Stromal cell of bone marrow (primary cell): ENCODE data around the gene CYP8B1.

ENCODE experiments used
- DNase-seq: peaks from one replicate; pipeline ENCODE4 v3.0.0-alpha.2; 2012; ENCODE audit warnings: low read depth

CYP8B1 gene

DNA sequence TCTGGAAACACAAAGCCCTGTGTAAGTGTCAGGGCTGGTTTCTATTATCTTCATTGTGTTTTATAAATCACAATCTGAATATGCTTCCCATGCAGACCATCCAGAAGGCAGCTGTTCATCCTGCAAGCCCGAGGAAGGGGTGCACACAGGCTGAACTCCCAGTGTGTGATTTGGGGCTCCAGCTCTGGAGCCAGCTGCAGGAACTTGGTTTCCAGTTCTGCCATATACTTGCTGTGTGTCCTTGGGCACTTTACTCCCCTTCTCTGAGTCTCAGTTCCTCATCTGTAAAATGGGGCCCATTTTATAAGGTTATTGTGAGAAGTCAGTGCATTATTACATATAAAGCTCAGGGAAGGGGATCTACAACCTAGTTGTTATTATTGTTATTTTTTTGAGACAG, 22.6 kb downstream of the CYP8B1 start:
- DNase-seq: no peak

DNA sequence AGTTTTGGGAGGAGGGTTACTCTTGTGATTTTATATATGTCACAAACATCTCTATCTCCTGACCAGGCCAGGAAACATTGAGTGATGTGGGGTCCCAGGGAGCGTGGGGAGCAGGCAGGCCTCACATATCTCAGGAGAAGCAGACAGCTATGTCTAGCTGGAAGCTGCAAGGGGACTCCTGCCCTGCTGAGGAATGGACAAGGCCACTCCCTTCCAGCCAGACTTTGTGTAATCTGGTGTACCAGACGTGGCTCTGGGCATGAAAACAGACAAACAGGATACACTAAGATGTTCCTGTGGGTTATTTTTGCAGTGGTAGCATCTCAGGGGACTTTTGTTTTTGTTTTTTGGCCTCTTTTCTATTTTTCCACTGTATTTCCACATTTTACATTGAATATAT, 23.2 kb downstream of the CYP8B1 start:
- DNase-seq: no peak

DNA sequence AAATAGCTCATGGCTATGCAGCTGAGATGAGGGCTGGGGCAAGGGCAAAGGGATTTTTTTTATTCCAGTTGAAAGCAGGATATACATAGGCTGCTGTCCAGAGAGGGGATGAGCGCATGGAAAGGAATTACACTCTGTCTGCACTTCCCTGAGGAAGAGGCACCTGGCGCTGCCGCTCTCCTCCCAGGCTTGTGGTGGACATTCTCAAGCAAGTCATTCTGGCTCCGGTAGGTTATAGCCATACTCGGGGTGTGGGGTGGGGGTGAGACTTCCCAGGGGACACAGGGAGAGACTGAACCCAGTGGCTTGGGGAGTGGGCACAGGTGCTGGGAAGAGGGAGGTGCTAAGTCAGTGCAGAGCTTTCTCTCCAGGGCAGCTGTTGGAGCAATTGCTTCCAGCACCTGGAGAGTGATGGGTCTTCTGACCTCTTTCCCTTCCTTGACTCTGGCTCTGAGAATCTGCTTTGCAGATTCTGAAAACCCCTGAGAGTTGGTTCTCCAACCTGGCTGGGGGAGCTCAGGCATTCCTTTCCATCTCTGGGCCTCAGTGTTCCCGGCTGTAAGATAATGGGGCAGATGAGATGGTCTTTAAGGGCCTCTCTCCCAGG, 24.3 kb downstream of the CYP8B1 start:
- DNase-seq: no peak

DNA sequence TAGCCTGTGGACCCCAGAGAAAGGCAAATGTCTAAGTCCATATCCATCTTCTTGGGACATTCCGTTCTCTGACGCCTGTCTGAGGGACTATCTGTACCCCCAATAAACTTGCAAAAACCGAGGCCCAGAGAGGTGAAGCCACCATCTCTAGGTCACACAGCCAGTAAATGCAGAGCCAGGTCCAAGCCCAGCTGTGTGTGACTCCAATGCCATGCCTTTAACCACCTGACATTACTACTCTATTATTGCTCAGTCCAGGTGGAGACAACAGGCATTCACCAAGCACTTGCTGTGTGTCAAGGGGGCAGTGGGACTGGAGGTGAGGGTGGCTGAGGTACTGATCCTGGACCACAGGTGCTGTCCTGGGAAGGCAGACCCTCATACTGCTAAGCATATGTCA, 25.4 kb downstream of the CYP8B1 start:
- DNase-seq: no peak

DNA sequence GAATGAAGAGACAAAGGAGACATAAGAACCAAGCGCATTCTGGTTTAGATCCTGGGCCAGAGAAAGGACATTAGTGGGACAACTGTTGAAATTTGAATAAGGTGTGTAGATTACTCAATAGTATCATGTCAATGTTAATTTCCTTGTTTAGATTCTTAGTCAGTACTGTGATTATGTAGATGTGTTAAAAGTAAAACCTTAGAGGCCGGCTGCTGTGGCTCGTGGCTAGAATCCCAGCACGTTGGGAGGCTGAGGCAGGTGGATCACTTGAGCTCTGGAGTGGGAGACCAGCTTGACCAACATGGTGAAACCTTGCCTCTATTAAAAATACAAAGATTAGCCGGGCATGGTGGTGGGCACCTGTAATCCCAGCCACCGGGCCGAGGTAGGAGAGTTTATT, 26.7 kb downstream of the CYP8B1 start:
- DNase-seq: no peak

DNA sequence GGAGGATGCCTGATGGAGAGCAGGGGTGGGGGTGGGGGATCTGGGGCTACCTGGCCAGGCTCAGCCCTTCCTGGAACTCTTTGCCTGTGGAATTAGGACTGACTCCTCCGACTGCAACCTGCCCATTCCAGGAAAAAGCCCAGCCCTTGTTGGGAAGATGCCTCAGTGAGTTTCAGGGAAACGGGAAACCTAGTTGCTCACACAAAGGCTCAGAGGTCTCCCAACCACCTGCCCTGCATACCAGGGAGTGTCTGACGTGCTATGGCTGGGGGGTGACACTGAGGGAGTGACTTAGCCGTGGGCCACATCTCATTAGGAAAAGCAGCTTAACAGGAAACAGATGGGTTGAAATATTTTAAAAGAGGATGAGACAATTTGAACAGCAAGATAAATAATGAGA, 27.9 kb downstream of the CYP8B1 start:
- DNase-seq: no peak

DNA sequence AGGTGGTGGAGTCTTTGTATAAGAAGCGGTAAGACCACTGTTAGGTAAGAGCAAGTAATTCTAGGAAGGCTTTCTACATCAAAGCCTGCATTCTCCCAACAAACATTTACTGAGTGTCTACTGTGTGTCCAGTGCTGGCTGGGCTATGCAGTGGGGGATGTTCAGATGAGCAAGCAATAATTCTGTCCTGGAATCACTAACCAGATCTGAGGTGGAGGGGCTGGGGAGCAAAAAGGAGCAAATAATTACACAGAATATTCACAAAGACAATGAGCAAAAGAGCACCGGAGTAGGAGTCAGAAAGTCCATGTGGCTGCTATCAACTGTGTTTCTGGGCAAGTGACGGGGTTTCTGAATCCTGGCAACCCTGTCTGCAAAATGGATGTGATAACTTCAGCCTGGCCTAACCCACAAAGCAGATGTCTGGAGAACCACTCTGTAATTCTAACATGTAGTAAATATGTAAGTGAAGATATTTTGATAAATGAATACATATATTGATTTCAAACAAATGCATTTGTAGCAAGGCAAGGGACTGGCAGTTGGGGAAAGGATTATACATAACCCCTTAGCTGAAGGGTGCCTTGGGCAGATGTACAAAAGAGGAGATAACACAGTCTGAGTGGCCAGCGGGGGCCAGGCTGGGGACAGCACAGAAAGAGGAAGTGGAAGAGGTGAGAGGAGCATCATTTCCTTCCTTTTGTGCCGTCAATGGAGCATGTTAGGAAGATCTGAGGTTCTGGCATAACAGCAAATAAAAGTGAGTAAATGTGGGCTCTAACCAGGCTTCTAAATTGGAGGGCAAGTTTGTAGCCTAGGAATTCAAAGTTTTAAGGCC, 28.8 kb downstream of the CYP8B1 start:
- no peak for DNase-seq

DNA sequence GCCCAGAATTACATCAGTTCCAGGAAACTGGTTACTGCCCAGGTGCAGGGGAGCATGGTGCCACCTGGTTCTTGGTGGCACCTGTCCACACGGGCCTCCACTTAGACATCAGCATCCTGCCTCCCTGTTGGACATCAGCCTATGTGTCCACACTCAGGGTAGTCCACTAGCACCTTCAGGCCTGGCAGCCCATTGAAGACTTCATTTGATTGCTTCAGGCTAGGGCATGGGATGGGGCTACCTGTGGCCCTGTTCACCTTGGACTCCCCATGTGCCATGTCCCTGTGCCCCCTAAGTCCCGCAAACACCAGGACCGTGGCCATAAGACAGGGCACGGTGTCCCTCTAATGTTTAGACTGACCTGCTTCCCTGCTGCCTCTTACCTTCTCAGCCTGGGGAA, 30.9 kb downstream of the CYP8B1 start:
- DNase-seq: no peak

DNA sequence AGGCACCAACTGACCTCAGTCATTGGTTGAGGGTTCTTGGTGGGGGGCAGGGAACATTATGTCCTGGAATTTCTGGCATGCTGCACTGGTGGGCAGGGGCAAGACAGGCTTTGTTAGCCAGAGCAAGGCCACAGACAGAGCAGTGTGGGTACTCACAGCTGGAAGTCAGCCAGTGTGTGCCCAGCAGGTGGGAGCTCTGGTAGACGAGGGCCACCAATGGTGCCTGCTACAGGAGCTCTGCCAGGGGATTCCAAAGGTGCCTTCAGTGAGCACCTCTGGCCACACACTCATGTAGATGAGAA, 31.3 kb downstream of the CYP8B1 start:
- DNase-seq: no peak

DNA sequence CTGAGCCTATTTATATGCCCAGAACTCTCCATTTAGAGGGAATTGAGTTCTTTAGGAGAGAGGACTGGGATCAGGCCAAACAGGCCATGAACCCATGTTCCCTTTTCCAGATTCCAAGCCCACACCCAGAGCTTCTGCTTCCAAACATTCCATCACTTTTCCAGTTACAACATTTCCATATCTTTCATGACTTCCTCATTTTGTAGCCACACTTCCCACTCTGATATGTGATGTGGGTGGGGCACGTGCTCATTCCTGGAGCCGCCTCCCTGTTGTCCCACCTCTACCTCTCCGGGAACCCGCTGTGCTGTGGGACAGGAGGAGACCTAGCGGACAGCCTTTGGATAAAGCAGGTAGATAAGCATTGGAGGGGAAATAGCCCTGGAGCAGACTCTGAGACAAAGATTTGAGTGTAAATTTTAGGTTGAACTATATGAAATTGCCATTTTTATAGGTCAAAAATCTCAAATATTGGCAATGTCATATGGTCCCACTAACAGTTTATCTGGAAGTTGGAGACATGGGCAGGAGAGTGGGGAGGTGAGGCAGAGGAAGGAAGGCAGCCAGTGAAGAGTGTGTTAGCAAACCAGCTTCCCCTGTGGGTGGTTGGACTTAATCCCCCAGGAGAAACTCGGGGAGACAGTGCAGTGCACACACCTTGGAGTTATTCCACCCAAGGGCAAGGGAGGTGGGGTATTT, 31.8 kb downstream of the CYP8B1 start:
- no peak for DNase-seq

DNA sequence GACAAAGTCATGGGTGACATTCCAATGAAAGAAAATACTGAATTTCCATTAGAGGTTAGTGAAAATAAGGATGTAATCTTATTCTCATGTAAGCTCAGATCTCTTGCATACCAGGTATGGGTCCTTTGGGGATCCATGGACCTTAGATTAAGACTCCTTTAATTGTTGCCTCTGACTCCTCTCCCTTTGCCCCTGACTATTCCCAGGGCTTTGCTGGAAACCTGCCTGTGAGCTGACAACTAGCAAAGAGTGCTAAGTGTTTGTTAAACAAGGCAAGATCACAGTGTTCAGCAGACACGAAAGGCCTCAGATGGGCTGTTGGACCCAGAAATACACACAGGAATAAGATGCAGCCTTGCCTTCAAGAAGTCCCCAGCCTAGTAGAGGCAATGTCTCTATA, 34.3 kb downstream of the CYP8B1 start:
- DNase-seq: no peak

DNA sequence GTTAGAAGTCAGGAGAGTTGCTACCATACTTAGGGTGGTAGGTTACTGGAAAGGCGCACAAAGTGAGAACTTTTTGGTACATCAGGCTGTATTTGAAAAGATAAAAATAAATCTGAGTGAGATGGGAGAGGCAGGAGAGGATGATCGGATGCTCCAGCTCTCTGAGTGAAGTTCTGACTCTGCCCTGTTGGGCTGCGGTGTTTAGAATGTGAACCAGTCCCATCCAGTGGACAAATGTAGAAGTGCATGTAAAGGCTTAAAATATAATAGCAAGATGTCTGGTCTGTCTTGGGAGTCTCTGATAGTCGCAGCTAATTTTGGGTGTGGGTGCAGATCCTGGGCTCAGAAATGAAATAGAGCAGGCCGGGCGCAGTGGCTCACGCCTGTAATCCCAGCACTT, 36.1 kb downstream of the CYP8B1 start:
- DNase-seq: peak; percentile 64

DNA sequence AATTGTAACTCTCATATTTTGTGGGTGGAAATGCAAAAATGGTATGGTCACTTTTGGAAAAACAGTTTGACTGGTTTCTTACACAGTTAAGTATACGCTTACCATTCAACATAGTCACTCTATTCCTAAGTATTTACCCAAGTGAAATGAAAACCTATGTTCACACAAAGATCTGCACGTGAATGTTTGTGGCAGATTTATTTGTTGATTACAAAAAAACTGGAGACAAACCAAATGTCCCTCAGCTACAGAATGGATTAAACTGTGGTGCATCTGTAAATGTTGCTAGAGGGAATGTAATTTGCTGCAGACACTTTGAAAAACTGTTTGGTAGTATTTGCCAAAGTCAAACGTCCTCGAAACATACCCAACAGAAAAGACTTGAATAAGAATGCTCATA, 37.1 kb downstream of the CYP8B1 start:
- DNase-seq: no peak

DNA sequence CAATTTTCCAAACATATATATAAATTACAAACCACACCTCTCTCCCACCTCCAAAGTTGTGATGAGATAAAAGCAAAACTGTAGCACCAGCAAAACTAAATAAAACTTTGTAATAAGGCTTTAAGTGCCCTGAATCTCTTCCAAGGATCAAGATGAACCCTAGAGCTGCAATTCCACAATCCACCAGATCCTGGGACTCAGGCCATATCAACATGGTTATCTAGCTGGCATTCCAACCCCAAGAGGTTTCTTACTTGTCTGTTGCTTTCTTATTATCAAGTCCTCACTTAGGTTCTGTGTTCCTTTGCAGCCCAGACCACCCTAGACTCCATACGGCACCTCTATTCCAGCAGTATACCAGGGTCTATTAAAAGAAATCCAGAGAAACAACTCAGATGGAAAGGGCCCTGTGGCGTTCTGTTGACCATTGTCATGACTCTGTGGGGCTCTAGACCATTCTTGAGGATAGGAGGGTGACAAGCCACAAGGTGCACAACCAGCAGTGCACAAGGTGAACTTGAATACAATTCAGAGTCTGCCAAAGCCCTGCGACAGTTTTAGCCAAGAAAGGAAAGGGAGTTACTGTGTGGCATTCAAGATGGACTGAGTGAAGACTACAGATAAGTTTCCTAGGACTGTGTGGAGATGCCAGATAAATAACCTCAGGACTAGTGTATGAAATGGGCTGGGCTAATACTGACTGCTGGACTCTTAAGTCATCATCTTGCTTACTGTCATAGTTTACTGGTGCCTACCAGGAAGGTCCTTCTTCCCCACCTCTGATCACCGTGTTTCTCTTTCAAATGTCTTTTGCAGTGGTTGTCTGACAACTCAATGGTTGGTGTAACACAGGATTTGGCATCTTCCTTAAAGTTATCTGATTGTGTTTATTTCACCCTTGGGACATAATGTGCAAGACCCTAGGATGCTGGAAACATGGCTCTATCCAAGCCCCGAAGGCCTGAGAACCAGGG, 39.2 kb downstream of the CYP8B1 start:
- no peak for DNase-seq

DNA sequence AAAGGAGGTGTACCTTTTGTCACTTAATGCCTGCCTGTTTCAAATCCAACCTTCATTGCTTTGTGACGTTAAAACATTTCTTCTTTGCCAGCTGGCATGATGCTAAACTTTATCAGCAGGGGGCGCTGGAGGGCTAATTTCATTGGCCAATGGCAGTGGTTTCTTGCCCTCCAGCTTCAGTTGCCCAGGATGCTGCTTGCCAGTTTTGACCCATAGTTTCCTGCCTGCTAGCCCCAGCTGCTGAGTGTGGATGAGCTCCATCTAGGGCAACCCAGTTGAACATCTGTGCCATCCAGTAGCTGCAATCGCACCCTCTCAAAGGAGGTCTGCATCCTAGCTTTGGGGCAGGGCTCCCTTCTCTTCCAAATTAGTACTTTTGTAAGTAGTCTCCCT, 44.4 kb downstream of the CYP8B1 start:
- peak; percentile 33 for DNase-seq

DNA sequence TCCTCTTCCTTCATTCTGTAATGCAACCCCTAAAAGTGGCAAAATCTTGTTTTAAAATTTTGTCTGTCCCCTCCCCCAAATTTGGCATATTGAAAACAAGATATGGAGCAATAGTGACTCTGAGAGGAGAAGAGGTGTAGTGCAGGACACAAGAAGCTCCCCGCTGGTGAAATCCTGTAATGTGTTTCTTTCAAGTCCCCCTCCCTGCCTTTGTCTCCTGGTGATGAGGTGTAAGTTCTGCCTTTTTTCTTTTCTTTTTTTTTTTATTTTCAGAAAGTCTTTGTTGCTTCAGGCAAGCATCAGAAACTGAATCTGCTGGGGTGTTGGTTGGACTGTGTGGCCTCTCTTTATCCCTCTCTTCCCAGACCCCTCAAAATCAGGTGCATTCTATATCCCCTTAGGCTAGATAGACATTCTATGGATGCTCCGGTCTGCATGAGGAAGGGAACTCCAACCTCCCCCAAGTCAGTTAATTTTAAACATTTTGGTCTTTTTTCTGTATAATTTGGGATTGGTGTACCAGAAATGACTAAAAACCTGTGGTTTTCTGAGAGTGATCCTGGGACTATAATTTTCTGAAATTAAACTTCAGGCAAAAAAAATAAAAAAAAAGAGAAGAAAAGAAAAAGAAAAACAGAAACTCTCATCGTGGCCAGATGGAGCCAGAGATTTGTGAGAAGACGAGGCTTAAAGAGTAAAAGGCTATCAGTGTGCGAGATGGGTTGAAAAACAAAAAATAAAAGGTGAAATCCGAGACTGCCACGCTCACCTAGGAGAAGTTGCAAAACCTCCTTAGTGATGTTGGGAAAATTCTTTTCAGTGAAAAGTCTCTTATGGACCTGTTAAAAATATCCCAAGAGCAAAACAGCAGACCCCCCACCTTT, 45.0 kb downstream of the CYP8B1 start:
- DNase-seq: no peak

DNA sequence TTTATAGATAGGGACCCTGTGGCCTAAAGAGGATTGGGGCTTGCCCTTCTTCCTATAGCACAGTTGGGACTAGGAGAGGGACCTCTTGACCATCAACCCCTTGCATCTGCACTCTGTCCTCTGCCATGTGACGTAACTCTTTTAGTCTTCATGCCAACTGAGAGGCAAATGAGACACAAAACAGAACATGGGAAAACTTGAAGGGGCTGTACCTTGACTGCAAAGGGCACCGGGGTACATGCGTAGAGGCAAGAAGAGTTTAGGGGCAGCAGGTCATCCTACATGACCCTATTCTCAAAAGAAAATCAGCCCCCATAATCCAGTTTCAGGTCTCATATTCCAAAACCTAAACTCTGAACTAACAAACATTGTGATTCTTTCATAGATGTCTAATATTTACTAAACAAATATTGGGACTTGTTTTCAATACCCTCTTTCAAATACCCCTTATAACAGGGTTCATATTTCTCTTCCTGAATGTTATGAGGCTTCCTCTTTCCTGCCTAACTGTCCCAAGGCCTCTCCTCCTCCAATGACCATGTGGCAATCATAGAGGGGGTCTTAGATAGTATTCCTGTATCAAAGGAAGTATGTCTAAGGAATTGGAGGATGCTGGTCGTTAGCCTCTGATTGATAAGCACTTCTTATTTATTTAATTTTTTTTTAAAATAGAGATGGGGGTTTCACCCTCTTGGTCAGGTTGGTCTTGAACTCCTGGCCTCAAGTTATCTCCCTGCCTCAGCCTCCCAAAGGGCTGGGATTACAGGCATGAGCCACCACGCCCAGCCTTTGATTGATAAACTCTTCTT, 45.8 kb downstream of the CYP8B1 start:
- DNase-seq: no peak

DNA sequence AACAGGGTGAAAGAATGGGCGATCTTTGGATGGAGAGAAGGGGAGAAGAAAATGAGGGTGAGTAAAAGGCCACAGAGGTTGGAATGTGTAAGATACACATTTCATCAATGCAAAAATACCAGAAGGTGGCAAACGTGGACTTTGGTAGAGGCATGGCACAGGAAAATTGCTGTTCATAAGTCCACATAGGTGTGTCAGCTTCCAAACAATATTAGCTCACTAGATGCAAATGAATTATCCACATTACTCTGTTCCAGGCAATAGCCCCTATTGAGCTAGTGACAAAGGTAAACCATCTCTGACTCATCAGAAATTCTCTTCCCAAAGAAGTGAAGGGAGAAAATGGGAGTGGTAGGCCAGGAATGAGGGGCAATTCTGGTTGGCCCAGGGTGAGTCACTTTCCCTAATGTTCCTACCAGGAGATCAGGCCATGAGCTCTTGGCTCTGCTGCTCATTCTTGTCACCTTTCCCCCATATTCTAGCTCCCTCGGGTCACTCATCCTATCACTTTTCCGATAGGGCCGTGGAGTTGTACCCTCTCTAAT, 46.5 kb downstream of the CYP8B1 start:
- no peak for DNase-seq

DNA sequence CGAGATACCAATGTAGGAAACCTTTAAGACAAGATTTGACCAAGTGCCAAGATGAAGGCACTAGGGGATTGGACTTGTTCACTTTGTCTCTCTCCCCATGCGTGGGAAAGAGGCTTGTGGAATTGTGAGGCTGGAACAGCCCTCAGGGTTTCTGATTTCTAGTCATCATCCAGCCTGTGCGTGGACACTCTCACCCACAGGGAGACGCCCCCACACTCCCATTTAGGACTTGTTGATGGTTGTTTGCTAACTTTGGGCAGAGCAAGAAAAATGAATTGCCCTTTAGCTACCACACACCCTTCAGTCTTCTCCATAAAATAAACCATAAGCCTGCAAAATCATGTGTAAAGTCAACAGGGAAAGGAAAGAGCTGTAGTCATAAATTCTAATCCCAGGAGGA, 48.0 kb downstream of the CYP8B1 start:
- no peak for DNase-seq

DNA sequence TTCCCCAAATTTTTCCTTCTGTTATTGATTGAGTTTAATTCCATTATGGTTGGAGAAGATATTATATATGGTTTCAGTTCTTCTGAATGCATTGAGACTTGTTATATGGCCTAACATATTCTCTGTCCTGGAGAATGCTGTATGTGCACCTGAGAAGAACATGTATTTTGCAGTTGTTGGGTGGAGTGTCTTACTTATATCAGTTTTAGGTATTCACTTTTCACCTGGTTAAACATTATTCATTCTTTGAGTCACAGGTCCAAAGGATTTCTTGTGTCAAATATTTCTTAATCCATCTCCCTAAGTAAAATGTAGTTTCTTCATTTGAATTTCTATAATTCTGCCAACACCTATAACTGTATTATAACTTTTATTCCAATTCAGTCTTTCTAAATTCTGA, 48.7 kb downstream of the CYP8B1 start:
- DNase-seq: no peak
